ENCODE measurements around the gene RSU1.

GRCh38 chr10:16544099-16544498, 273.1 kb downstream of the RSU1 start:
- TF ChIP-seq, protein P1, sequence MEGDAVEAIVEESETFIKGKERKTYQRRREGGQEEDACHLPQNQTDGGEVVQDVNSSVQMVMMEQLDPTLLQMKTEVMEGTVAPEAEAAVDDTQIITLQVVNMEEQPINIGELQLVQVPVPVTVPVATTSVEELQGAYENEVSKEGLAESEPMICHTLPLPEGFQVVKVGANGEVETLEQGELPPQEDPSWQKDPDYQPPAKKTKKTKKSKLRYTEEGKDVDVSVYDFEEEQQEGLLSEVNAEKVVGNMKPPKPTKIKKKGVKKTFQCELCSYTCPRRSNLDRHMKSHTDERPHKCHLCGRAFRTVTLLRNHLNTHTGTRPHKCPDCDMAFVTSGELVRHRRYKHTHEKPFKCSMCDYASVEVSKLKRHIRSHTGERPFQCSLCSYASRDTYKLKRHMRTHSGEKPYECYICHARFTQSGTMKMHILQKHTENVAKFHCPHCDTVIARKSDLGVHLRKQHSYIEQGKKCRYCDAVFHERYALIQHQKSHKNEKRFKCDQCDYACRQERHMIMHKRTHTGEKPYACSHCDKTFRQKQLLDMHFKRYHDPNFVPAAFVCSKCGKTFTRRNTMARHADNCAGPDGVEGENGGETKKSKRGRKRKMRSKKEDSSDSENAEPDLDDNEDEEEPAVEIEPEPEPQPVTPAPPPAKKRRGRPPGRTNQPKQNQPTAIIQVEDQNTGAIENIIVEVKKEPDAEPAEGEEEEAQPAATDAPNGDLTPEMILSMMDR (IDR thresholded peaks at IDR 0.05 in 2 of 3, conservative IDR thresholded peaks at IDR 0.05 in 1 of 3; ENCODE audit: borderline replicate concordance in 1 of 3, insufficient read depth in 1 of 3, low read depth in 2 of 3, low read length in 2 of 3): no peak
- TF ChIP-seq SP1 (IDR thresholded peaks at IDR 0.05; ENCODE audit: low read depth) (no peak), POLR2A (IDR thresholded peaks at IDR 0.05; ENCODE audit: borderline replicate concordance, extremely low read depth, insufficient read depth, insufficient read length) (no peak), EZH2phosphoT487 (IDR thresholded peaks at IDR 0.05; ENCODE audit: borderline replicate concordance) (no peak), POLR2AphosphoS5 (IDR thresholded peaks at IDR 0.05; ENCODE audit: low read depth, low read length) (no peak), FOSL1 (IDR thresholded peaks at IDR 0.05; ENCODE audit: low read depth) (no peak), ZFX (IDR thresholded peaks at IDR 0.05) (no peak), SIN3A (IDR thresholded peaks at IDR 0.05; ENCODE audit: low read depth) (no peak), RAD21 (IDR thresholded peaks at IDR 0.05; ENCODE audit: low read depth) (no peak), EGR1 (IDR thresholded peaks at IDR 0.05; ENCODE audit: low read depth) (no peak)
- TF ChIP-seq, protein P2, sequence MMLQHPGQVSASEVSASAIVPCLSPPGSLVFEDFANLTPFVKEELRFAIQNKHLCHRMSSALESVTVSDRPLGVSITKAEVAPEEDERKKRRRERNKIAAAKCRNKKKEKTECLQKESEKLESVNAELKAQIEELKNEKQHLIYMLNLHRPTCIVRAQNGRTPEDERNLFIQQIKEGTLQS (IDR thresholded peaks at IDR 0.05): no peak
- TF ChIP-seq, protein P3, sequence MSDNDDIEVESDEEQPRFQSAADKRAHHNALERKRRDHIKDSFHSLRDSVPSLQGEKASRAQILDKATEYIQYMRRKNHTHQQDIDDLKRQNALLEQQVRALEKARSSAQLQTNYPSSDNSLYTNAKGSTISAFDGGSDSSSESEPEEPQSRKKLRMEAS (IDR thresholded peaks at IDR 0.05): no peak
